SU-DHL-6 (cell line): ENCODE measurements around the gene EYS.

Source experiments
- H2AFZ ChIP-seq: fragments of 200-600 bp; sonication (generic); 2 replicates; pipeline ENCODE4 v1.6.1; 2014; ENCODE audit warnings: low read depth, mild to moderate bottlenecking, moderate library complexity, mixed read lengths, antibody characterized with exemption, low read length; ENCODE audit not compliant: severe bottlenecking
- H3F3A ChIP-seq: fragments of 200-600 bp; shearing (Covaris generic); 2 replicates; pipeline ENCODE4 v1.6.0; 2016; ENCODE audit warnings: antibody characterized with exemption, mild to moderate bottlenecking; ENCODE audit not compliant: insufficient read depth
- H3K27ac ChIP-seq: fragments of 200-600 bp; sonication (generic); 2 replicates; pipeline ENCODE4 v1.5.1; 2016; ENCODE audit warnings: low read depth, mild to moderate bottlenecking, low read length, moderate library complexity, mixed read lengths
- H3K27me3 ChIP-seq: fragments of 200-600 bp; sonication (generic), shearing (Covaris generic); 2 replicates; pipeline ENCODE4 v1.6.0; 2014; ENCODE audit warnings: mild to moderate bottlenecking, low read length
- H3K36me3 ChIP-seq: fragments of 200-600 bp; sonication (generic); 2 replicates; pipeline ENCODE4 v1.6.1; 2014; ENCODE audit warnings: mild to moderate bottlenecking, low read length, mixed read lengths
- H3K4me2 ChIP-seq: fragments of 300-600, 200-600 bp; shearing (Covaris generic), sonication (generic); 2 replicates; pipeline ENCODE4 v1.6.0; 2014; ENCODE audit warnings: low read length, low read depth, mild to moderate bottlenecking; ENCODE audit not compliant: poor library complexity, severe bottlenecking
- H3K4me3 ChIP-seq: fragments of 200-600 bp; sonication (generic); 2 replicates; pipeline ENCODE4 v1.5.1; 2014; ENCODE audit warnings: antibody characterized with exemption, low read length, mild to moderate bottlenecking, mixed read lengths; ENCODE audit not compliant: insufficient read depth, poor library complexity, severe bottlenecking
- H3K79me2 ChIP-seq: fragments of 200-600 bp; sonication (generic); 2 replicates; pipeline ENCODE4 v1.6.1; 2014; ENCODE audit warnings: mild to moderate bottlenecking, low read length, moderate library complexity; ENCODE audit not compliant: insufficient read depth
- H3K9ac ChIP-seq: fragments of 200-600 bp; sonication (generic); 2 replicates; pipeline ENCODE4 v1.7.0; 2014; ENCODE audit warnings: mild to moderate bottlenecking, low read length
- H3K9me2 ChIP-seq: fragments of 200-600 bp; sonication (generic); replicated peaks from 2 replicates; pipeline ENCODE4 v1.6.1; 2014; ENCODE audit warnings: low read length; ENCODE audit not compliant: insufficient read depth
- H3K9me3 ChIP-seq: fragments of 200-600 bp; sonication (generic); 2 replicates; pipeline ENCODE4 v1.6.1; 2014; ENCODE audit warnings: low read length, mixed read lengths; ENCODE audit not compliant: insufficient read depth
- H4K20me1 ChIP-seq: fragments of 200-600 bp; sonication (generic); 2 replicates; pipeline ENCODE4 v1.6.1; 2014; ENCODE audit warnings: low read depth, mild to moderate bottlenecking, antibody characterized with exemption, low read length, moderate library complexity, mixed read lengths
- EZH2phosphoT487 ChIP-seq: fragments of 200-600 bp; sonication (generic), shearing (Covaris generic); conservative IDR thresholded peaks from 2 replicates; pipeline ENCODE4 v1.6.1; 2018; ENCODE audit warnings: mild to moderate bottlenecking, antibody characterized with exemption, low read length, moderate library complexity, mixed read lengths
- TF ChIP-seq, protein P1 (sequence below): fragments of 200-600 bp; sonication (generic); IDR thresholded peaks from one replicate; pipeline ENCODE4 v1.5.1; 2017; ENCODE audit warnings: antibody characterized with exemption, mild to moderate bottlenecking, low read length, moderate library complexity; ENCODE audit not compliant: insufficient read depth, poor library complexity, severe bottlenecking

Gene EYS

DNA sequence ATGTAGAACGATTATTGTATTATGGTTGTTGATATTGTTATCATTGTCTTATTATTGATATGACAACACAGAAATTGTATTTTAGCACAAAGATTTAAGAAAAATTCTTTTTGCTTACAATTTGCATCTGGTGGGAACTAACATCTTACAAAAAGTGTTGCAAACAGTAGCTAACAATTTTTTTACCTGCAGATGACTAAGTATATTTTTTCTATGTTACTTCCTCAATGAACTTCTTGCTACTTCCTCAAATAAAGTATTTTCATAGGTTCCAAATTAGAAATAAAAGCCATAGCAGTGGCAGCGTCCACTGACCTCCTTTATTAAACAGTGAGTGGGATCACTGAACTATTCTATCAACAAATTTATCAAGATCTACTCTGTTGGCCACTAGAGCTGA lies 1224.4 kb downstream of the EYS start:
- Histone ChIP-seq H3K36me3 (no peaks in the 10 kb centered on the region), H3K79me2 (no peaks in the 10 kb centered on the region), H4K20me1 (no peaks in the 10 kb centered on the region), H2AFZ (no peak overlapping the region), H3K9ac (no peak overlapping the region), H3K27me3 (no peaks in the 10 kb centered on the region), H3K4me3 (no peak overlapping the region), H3K9me3 (no peaks in the 10 kb centered on the region), H3F3A (no peaks in the 10 kb centered on the region), H3K9me2 (no peaks in the 10 kb centered on the region), H3K4me2 (no peak overlapping the region), H3K27ac (no peak overlapping the region)
- TF ChIP-seq, protein P1, sequence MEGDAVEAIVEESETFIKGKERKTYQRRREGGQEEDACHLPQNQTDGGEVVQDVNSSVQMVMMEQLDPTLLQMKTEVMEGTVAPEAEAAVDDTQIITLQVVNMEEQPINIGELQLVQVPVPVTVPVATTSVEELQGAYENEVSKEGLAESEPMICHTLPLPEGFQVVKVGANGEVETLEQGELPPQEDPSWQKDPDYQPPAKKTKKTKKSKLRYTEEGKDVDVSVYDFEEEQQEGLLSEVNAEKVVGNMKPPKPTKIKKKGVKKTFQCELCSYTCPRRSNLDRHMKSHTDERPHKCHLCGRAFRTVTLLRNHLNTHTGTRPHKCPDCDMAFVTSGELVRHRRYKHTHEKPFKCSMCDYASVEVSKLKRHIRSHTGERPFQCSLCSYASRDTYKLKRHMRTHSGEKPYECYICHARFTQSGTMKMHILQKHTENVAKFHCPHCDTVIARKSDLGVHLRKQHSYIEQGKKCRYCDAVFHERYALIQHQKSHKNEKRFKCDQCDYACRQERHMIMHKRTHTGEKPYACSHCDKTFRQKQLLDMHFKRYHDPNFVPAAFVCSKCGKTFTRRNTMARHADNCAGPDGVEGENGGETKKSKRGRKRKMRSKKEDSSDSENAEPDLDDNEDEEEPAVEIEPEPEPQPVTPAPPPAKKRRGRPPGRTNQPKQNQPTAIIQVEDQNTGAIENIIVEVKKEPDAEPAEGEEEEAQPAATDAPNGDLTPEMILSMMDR, result no peak
- no peak for TF ChIP-seq EZH2phosphoT487

DNA sequence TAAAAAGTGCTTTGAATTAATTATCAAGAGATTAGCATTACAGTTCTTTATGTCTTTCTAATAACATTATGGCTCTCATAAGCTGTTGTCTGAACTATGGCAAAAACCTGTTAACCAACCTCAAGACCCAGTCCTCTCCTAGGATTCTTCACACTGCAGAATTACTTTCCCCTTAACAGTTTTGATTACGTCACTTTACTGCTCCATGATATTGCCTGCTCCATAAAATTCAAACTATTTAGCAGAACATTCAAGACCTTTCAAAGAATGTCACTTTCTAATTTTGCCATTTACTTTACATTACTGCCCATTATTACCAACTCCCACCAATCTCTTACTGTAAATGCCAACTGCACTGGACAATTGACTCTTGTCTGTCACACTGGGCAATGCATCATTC lies 1227.9 kb downstream of the EYS start:
- Histone ChIP-seq H3K9me2 (no peaks in the 10 kb centered on the region), H3K36me3 (no peaks in the 10 kb centered on the region), H3K27me3 (no peaks in the 10 kb centered on the region), H3K9me3 (no peaks in the 10 kb centered on the region), H3K79me2 (no peaks in the 10 kb centered on the region), H3K9ac (no peak overlapping the region), H3F3A (no peaks in the 10 kb centered on the region), H2AFZ (no peak overlapping the region), H3K4me2 (no peak overlapping the region), H4K20me1 (no peaks in the 10 kb centered on the region), H3K27ac (no peak overlapping the region), H3K4me3 (no peak overlapping the region)
- TF ChIP-seq, protein P1, result no peak
- TF ChIP-seq EZH2phosphoT487, result no peak

DNA sequence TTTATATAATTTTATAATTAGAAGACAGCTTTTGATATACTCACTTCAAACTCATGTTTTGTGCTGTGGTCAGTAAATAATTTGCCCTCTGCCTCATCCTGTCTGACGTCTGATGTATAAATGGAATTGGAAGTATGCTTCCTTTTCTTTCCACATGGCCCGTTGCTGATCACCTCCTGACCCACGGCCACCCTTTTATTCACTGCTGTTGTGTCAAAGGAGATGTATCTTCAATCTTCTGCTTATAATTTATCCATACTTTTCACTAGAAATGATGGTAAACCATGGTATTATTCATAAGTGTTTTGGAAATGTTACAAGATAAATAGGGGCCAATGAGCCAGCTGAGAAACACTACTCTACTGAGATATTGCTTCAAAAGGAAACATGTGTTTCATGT lies 1229.6 kb downstream of the EYS start:
- Histone ChIP-seq H3K36me3 (no peaks in the 10 kb centered on the region), H3F3A (no peaks in the 10 kb centered on the region), H3K9me3 (no peaks in the 10 kb centered on the region), H3K9ac (no peak overlapping the region), H3K9me2 (no peaks in the 10 kb centered on the region), H3K4me3 (no peak overlapping the region), H3K27ac (no peak overlapping the region), H3K27me3 (no peaks in the 10 kb centered on the region), H3K4me2 (no peak overlapping the region), H4K20me1 (no peaks in the 10 kb centered on the region), H2AFZ (no peak overlapping the region), H3K79me2 (no peaks in the 10 kb centered on the region)
- TF ChIP-seq, protein P1, result no peak
- TF ChIP-seq EZH2phosphoT487, result no peak
